Nephron progenitor cell (in vitro differentiated cells): ENCODE measurements around the gene CLEC4G.

Experiments
- DNase-seq: peaks from one replicate; pipeline ENCODE4 v3.0.0; 2021
- H3K27ac Mint-ChIP-seq: 2 replicates; pipeline ENCODE4 v1.8.0; 2021; ENCODE audit warnings: mild to moderate bottlenecking, moderate library complexity, mixed read lengths
- H3K27me3 Mint-ChIP-seq: 2 replicates; pipeline ENCODE4 v1.8.0; 2021; ENCODE audit warnings: mild to moderate bottlenecking, low read depth, mixed read lengths; ENCODE audit not compliant: poor library complexity
- H3K36me3 Mint-ChIP-seq: 2 replicates; pipeline ENCODE4 v1.8.0; 2021; ENCODE audit warnings: low read depth, mixed read lengths
- H3K4me1 Mint-ChIP-seq: 2 replicates; pipeline ENCODE4 v1.8.0; 2021; ENCODE audit warnings: mixed read lengths
- H3K4me3 Mint-ChIP-seq: 2 replicates; pipeline ENCODE4 v1.8.0; 2021; ENCODE audit warnings: mild to moderate bottlenecking, moderate library complexity, mixed read lengths
- H3K9me3 Mint-ChIP-seq: 2 replicates; pipeline ENCODE4 v1.8.0; 2021; ENCODE audit warnings: mild to moderate bottlenecking, moderate library complexity, mixed read lengths
- TF ChIP-seq, protein P1 (sequence below): fragments of 200-600 bp; sonication (generic); IDR thresholded peaks from 2 replicates; pipeline ENCODE4 v1.5.0; 2021; ENCODE audit warnings: antibody characterized with exemption

The CLEC4G gene

DNA sequence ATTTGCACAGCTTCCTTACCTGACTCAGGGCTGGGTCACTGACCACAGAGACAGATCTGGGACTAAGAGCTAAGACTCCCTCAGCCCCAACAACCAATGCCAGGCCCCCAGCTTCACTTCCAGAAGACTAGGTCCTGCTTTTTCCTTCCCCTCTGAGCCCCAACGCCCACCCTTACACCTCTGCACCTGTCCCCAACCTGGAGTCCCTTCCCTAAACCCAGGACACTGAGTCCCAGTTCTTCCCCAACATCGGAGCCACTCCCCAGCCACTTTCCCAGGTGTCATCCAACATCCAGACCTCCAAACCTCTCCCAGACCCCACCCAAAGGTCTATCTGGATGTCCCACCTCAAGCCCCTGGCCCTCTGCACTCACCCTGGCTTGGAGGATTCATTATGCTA lies 32.9 kb downstream of the CLEC4G start:
- H3K9me3 Mint-ChIP-seq: no peaks in the 10 kb centered on the region
- no peaks in the 10 kb centered on the region for H3K4me1 Mint-ChIP-seq
- no peak overlapping the region for H3K27ac Mint-ChIP-seq
- no peak for DNase-seq
- no peak overlapping the region for H3K4me3 Mint-ChIP-seq
- TF ChIP-seq, protein P1, sequence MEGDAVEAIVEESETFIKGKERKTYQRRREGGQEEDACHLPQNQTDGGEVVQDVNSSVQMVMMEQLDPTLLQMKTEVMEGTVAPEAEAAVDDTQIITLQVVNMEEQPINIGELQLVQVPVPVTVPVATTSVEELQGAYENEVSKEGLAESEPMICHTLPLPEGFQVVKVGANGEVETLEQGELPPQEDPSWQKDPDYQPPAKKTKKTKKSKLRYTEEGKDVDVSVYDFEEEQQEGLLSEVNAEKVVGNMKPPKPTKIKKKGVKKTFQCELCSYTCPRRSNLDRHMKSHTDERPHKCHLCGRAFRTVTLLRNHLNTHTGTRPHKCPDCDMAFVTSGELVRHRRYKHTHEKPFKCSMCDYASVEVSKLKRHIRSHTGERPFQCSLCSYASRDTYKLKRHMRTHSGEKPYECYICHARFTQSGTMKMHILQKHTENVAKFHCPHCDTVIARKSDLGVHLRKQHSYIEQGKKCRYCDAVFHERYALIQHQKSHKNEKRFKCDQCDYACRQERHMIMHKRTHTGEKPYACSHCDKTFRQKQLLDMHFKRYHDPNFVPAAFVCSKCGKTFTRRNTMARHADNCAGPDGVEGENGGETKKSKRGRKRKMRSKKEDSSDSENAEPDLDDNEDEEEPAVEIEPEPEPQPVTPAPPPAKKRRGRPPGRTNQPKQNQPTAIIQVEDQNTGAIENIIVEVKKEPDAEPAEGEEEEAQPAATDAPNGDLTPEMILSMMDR: no peak
- peaks cover 68% of the 10 kb centered on the region for H3K27me3 Mint-ChIP-seq
- no peaks in the 10 kb centered on the region for H3K36me3 Mint-ChIP-seq

GRCh38 chr19:7698583-7698982 lies 33.3 kb downstream of the CLEC4G start:
- H3K4me1 Mint-ChIP-seq: no peaks in the 10 kb centered on the region
- TF ChIP-seq, protein P1: no peak
- no peak overlapping the region for H3K4me3 Mint-ChIP-seq
- peaks cover 64% of the 10 kb centered on the region for H3K27me3 Mint-ChIP-seq
- no peaks in the 10 kb centered on the region for H3K9me3 Mint-ChIP-seq
- no peaks in the 10 kb centered on the region for H3K36me3 Mint-ChIP-seq
- DNase-seq: no peak
- no peak overlapping the region for H3K27ac Mint-ChIP-seq

- TF ChIP-seq, protein P1: no peak
- Mint-ChIP-seq H3K4me3 (no peak overlapping the region), H3K9me3 (no peaks in the 10 kb centered on the region), H3K27me3 (peaks cover 56% of the 10 kb centered on the region), H3K36me3 (no peaks in the 10 kb centered on the region), H3K27ac (no peak overlapping the region), H3K4me1 (no peaks in the 10 kb centered on the region)
- no peak for DNase-seq
Measured at GRCh38 chr19:7697721-7698287, 34.1 kb downstream of the CLEC4G start.

- Mint-ChIP-seq H3K4me1 (no peaks in the 10 kb centered on the region), H3K4me3 (no peak overlapping the region), H3K27me3 (peaks cover 39% of the 10 kb centered on the region), H3K36me3 (no peaks in the 10 kb centered on the region), H3K27ac (no peak overlapping the region), H3K9me3 (no peaks in the 10 kb centered on the region)
- TF ChIP-seq, protein P1: no peak
- DNase-seq: no peak
Measured at GRCh38 chr19:7694499-7694898, 37.4 kb downstream of the CLEC4G start.

DNA sequence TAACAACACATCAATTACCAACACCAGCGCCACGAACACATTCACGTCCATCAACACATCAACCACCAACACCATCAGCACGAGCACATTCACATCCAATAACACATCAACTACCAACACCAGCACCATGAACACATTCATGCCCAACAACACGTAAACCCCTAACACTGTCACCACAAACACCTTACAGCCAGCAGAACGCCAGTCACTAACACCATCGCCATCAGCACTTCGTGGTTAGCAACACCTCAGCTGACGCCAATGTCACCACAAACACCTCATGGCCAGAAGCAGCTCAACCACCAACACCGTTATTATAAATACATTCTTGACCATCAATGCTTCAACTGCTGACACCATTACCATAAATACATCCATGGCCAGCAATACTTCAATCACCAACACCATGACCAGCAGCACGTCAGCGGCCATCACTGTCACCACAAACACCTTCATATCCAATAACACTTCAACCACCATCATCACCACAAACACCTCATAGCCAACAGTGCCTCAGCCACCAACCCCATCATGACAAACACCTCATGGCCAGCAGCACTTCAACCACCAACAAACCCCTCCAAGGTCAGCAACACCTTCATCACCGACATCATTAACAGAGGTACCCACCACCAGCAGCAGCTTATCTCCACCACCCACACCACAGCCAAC lies 39.4 kb downstream of the CLEC4G start:
- Mint-ChIP-seq H3K9me3 (no peaks in the 10 kb centered on the region), H3K4me3 (no peak overlapping the region), H3K4me1 (no peaks in the 10 kb centered on the region), H3K36me3 (no peaks in the 10 kb centered on the region), H3K27me3 (peaks cover 21% of the 10 kb centered on the region), H3K27ac (no peak overlapping the region)
- TF ChIP-seq, protein P1: no peak
- no peak for DNase-seq

DNA sequence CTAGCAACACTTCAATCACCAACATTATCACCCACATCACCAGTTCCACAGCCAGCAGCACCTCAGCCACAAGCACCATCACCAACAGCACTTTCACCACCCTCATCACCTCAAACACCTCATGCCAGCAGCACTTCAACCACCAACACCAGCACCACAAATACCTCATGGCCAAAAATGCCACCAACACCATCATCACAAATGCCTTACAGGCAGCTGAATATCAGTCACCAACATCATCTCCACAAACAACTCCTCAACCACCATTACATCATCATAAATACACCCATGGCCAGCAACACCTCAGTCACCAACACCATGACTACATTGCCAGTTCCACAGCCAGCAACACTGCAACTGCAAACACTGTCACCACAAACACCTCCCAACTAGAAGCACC lies 40.4 kb downstream of the CLEC4G start:
- no peak overlapping the region for H3K4me3 Mint-ChIP-seq
- H3K36me3 Mint-ChIP-seq: no peaks in the 10 kb centered on the region

More for the DNA sequence above, 40.4 kb downstream of the CLEC4G start:
- peaks cover 10% of the 10 kb centered on the region for H3K27me3 Mint-ChIP-seq
- H3K4me1 Mint-ChIP-seq: no peaks in the 10 kb centered on the region
- DNase-seq: no peak
- TF ChIP-seq, protein P1: no peak
- H3K9me3 Mint-ChIP-seq: no peaks in the 10 kb centered on the region
- no peak overlapping the region for H3K27ac Mint-ChIP-seq
